ENCODE data around the gene ZBTB9.
"Not testable (repeated sequence)": the region's sequence is repeated elsewhere in the genome, so short reads cannot be mapped to it uniquely, and the experiment has no call there.

ZBTB9 gene

DNA sequence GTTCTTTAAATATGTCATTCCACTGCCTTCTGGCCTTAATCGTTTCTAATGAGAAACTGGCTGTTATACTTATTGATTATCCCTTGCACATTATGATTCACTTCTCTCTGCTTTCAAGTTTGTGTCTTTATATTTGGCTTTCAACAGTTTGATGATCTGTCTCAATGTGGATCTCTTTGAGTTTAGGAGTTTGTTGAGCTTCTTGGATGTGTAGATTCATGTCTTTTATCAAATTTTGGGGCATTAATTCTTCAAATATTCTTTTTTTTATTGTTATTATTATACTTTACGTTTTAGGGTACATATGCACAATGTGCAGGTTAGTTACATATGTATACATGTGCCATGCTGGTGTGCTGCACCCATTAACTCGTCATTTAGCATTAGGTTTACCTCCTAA is 29.3 kb downstream of the ZBTB9 start:
- Mint-ChIP-seq H3K4me3 (no peak overlapping the region), H3K9me3 (peaks cover 4% of the 10 kb centered on the region), H3K27me3 (ENCODE audit: low read depth) (peaks cover 12% of the 10 kb centered on the region), H3K27ac (no peak overlapping the region), H3K36me3 (ENCODE audit: low read depth) (no peaks in the 10 kb centered on the region), H3K4me1 (no peaks in the 10 kb centered on the region)
- TF ChIP-seq, protein P1, sequence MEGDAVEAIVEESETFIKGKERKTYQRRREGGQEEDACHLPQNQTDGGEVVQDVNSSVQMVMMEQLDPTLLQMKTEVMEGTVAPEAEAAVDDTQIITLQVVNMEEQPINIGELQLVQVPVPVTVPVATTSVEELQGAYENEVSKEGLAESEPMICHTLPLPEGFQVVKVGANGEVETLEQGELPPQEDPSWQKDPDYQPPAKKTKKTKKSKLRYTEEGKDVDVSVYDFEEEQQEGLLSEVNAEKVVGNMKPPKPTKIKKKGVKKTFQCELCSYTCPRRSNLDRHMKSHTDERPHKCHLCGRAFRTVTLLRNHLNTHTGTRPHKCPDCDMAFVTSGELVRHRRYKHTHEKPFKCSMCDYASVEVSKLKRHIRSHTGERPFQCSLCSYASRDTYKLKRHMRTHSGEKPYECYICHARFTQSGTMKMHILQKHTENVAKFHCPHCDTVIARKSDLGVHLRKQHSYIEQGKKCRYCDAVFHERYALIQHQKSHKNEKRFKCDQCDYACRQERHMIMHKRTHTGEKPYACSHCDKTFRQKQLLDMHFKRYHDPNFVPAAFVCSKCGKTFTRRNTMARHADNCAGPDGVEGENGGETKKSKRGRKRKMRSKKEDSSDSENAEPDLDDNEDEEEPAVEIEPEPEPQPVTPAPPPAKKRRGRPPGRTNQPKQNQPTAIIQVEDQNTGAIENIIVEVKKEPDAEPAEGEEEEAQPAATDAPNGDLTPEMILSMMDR (IDR thresholded peaks at IDR 0.05; ENCODE audit: unreplicated experiment in 3 of 3): no peak

DNA sequence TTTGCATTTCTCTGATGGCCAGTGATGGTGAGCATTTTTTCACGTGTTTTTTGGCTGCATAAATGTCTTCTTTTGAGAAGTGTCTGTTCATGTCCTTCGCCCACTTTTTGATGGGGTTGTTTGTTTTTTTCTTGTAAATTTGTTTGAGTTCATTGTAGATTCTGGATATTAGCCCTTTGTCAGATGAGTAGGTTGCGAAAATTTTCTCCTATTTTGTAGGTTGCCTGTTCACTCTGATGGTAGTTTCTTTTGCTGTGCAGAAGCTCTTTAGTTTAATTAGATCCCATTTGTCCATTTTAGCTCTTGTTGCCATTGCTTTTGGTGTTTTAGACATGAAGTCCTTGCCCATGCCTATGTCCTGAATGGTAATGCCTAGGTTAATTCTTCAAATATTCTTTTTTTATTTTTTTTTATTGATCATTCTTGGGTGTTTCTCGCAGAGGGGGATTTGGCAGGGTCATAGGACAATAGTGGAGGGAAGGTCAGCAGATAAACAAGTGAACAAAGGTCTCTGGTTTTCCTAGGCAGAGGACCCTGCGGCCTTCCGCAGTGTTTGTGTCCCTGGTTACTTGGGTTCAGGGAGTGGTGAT is 30.4 kb downstream of the ZBTB9 start:
- not testable (repeated sequence) for H3K4me1 Mint-ChIP-seq; H3K4me3 Mint-ChIP-seq; H3K36me3 Mint-ChIP-seq (ENCODE audit: low read depth); H3K9me3 Mint-ChIP-seq; H3K27ac Mint-ChIP-seq
- peaks cover 13% of the 10 kb centered on the region for H3K27me3 Mint-ChIP-seq (ENCODE audit: low read depth)

DNA sequence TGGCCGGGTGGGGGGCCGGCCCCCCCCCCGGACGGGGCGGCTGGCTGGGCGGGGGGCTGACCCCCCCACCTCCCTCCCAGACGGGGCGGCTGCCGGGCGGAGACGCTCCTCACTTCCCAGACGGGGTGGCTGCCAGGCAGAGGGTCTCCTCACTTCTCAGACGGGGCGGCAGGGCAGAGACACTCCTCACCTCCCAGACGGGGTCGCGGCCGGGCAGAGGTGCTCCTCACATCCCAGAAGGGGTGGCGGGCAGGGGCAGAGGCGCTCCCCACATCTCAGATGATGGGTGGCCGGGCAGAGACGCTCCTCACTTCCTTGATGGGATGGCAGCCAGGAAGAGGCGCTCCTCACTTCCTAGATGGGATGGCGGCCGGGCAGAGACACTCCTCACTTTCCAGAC is 31.3 kb downstream of the ZBTB9 start:
- H3K4me3 Mint-ChIP-seq; H3K27ac Mint-ChIP-seq; H3K36me3 Mint-ChIP-seq (ENCODE audit: low read depth); H3K9me3 Mint-ChIP-seq; H3K4me1 Mint-ChIP-seq: not testable (repeated sequence)
- peaks cover 13% of the 10 kb centered on the region for H3K27me3 Mint-ChIP-seq (ENCODE audit: low read depth)

DNA sequence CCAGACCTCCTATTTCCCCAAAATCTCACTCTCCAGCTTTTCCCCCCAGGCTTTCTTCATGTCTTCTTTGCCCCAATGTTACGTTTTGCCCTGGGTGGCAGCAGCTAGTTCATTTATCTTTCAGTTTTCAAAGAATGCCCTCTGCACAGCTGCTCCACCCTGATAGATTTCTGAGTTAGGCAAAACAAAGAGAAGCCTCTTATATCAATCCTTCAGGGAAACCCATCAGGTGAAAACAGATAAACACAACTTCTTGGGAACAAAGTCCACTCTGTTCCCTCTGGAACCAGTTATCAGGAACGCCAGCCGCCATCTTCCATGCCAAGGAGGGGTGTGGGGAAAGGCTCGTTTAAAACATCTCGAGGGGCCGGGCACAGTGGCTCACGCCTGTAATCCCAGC is 34.0 kb downstream of the ZBTB9 start:
- Mint-ChIP-seq H3K9me3 (peaks cover 4% of the 10 kb centered on the region), H3K27ac (no peak overlapping the region), H3K4me1 (no peaks in the 10 kb centered on the region), H3K27me3 (ENCODE audit: low read depth) (peaks cover 19% of the 10 kb centered on the region), H3K4me3 (no peak overlapping the region), H3K36me3 (ENCODE audit: low read depth) (no peaks in the 10 kb centered on the region)
- TF ChIP-seq, protein P1 (IDR thresholded peaks at IDR 0.05; ENCODE audit: unreplicated experiment in 3 of 3): no peak

DNA sequence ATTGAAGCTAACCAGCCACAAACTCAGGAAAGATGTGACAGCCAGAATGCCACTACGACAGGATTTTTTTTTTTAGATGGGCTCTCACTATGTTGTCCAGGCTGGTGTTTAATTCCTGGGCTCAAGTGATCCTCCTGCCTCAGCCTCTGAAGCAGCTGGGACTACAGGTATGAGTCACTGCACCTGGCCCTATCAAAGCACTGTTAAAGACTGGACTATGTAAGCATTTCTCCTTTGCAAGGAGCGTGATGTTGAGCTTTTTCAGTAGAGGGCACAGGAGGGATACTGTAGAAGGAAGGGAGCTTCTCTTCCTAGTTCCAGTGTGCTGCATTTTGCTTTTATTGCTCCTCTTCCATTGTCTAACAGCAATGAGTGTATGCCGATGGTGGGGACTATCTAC is 35.8 kb downstream of the ZBTB9 start:
- Mint-ChIP-seq H3K4me1 (no peaks in the 10 kb centered on the region), H3K36me3 (ENCODE audit: low read depth) (no peaks in the 10 kb centered on the region), H3K27me3 (ENCODE audit: low read depth) (peaks cover 19% of the 10 kb centered on the region), H3K27ac (no peak overlapping the region), H3K9me3 (peaks cover 4% of the 10 kb centered on the region), H3K4me3 (no peak overlapping the region)
- TF ChIP-seq, protein P1 (IDR thresholded peaks at IDR 0.05; ENCODE audit: unreplicated experiment in 3 of 3): no peak

DNA sequence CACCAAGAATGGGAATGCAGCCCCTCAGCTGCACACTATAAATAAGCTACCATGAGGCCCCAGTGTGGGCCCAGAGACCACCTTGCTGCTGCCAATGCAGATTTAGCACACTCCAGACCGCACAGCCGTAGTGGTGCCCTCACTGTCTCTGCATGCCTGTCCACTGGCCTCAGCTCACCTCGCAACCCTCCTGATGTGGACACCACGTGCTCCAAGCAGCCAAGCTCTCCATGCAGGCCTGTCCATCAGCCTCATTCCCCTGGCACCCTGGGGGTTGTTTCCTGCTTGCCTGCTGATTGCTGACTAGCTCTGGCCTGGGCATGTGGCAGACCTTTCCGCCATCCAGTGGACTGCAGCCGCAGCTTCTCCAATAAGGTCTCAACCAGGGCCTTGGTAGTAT is 36.2 kb downstream of the ZBTB9 start:
- TF ChIP-seq, protein P1 (IDR thresholded peaks at IDR 0.05; ENCODE audit: unreplicated experiment in 3 of 3): no peak
- no peak overlapping the region for H3K27ac Mint-ChIP-seq
- no peak overlapping the region for H3K4me3 Mint-ChIP-seq
- no peaks in the 10 kb centered on the region for H3K4me1 Mint-ChIP-seq
- peaks cover 4% of the 10 kb centered on the region for H3K9me3 Mint-ChIP-seq
- H3K36me3 Mint-ChIP-seq (ENCODE audit: low read depth): no peaks in the 10 kb centered on the region
- peaks cover 19% of the 10 kb centered on the region for H3K27me3 Mint-ChIP-seq (ENCODE audit: low read depth)

DNA sequence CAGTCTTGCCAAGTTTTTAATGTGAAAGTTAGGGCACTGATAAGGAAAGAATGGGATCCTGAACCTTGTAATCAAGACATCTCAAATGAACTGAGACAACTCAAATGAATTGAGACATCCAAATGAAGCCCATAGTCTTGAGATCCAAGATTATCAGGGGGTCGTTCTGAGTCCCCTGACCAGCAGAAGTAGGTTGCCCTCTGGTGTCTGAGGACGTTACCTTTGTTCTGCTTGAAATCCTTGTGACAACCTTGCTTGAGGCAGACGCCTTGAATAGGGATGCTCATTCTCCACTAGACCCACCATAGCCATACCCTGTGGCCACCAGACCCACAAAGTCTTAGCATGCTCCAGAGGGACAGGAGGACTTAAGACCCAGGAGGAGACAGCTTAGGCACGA is 37.7 kb downstream of the ZBTB9 start:
- no peaks in the 10 kb centered on the region for H3K4me1 Mint-ChIP-seq
- no peak overlapping the region for H3K27ac Mint-ChIP-seq
- no peaks in the 10 kb centered on the region for H3K9me3 Mint-ChIP-seq
- H3K4me3 Mint-ChIP-seq: no peak overlapping the region
- peaks cover 19% of the 10 kb centered on the region for H3K27me3 Mint-ChIP-seq (ENCODE audit: low read depth)
- H3K36me3 Mint-ChIP-seq (ENCODE audit: low read depth): no peaks in the 10 kb centered on the region
- TF ChIP-seq, protein P1 (IDR thresholded peaks at IDR 0.05; ENCODE audit: unreplicated experiment in 3 of 3): no peak

Measured in nephron (organoid).